Nephron progenitor cell (in vitro differentiated cells): Measurements from ENCODE around the gene ZBTB20.

Experiments
- DNase-seq: peaks from one replicate; pipeline ENCODE4 v3.0.0; 2021
- H3K27ac Mint-ChIP-seq: 2 replicates; pipeline ENCODE4 v1.8.0; 2021; ENCODE audit warnings: mild to moderate bottlenecking, moderate library complexity, mixed read lengths
- H3K27me3 Mint-ChIP-seq: 2 replicates; pipeline ENCODE4 v1.8.0; 2021; ENCODE audit warnings: mild to moderate bottlenecking, low read depth, mixed read lengths; ENCODE audit not compliant: poor library complexity
- H3K36me3 Mint-ChIP-seq: 2 replicates; pipeline ENCODE4 v1.8.0; 2021; ENCODE audit warnings: low read depth, mixed read lengths
- H3K4me1 Mint-ChIP-seq: 2 replicates; pipeline ENCODE4 v1.8.0; 2021; ENCODE audit warnings: mixed read lengths
- H3K4me3 Mint-ChIP-seq: 2 replicates; pipeline ENCODE4 v1.8.0; 2021; ENCODE audit warnings: mild to moderate bottlenecking, moderate library complexity, mixed read lengths
- H3K9me3 Mint-ChIP-seq: 2 replicates; pipeline ENCODE4 v1.8.0; 2021; ENCODE audit warnings: mild to moderate bottlenecking, moderate library complexity, mixed read lengths
- CTCF ChIP-seq: fragments of 200-600 bp; sonication (generic); IDR thresholded peaks from 2 replicates; pipeline ENCODE4 v1.5.0; 2021; ENCODE audit warnings: antibody characterized with exemption

ZBTB20 gene

GRCh38 chr3:114850898-114851297 is 296.2 kb downstream of the ZBTB20 start:
- H3K36me3 Mint-ChIP-seq, result no peaks in the 10 kb centered on the region
- no peak for DNase-seq
- no peak for TF ChIP-seq CTCF

GRCh38 chr3:114848643-114849350 is 298.3 kb downstream of the ZBTB20 start:
- TF ChIP-seq CTCF, result no peak
- H3K27me3 Mint-ChIP-seq, result peaks cover 3% of the 10 kb centered on the region
- DNase-seq, result no peak
- H3K36me3 Mint-ChIP-seq, result no peaks in the 10 kb centered on the region
- no peaks in the 10 kb centered on the region for H3K4me1 Mint-ChIP-seq
- no peak overlapping the region for H3K4me3 Mint-ChIP-seq
- no peaks in the 10 kb centered on the region for H3K9me3 Mint-ChIP-seq
- no peak overlapping the region for H3K27ac Mint-ChIP-seq

More at GRCh38 chr3:114850898-114851297, 296.2 kb downstream of the ZBTB20 start:
- no peaks in the 10 kb centered on the region for H3K9me3 Mint-ChIP-seq
- H3K27ac Mint-ChIP-seq, result no peak overlapping the region
- H3K4me3 Mint-ChIP-seq, result no peak overlapping the region
- H3K27me3 Mint-ChIP-seq, result peaks cover 3% of the 10 kb centered on the region
- no peaks in the 10 kb centered on the region for H3K4me1 Mint-ChIP-seq

DNA sequence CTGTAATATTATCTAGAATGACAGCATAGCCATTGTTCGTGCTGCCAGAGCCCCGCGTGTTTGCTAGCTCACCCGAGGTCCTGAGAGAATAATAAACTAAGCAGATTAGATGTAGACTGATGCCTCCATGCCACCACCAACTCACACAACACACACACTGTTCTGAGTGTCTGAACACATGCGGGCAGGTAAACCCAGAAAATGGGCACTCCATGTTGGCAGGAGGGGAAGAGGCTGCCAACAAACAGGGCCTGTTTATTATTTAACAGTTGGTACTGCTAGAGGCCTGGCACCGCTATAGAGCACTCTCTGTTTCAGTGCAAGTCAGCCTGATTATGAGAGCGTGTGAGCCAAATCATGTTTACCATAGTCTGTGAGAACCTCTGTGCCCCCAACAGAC is 299.0 kb downstream of the ZBTB20 start:
- H3K27me3 Mint-ChIP-seq, result peaks cover 3% of the 10 kb centered on the region
- no peak for TF ChIP-seq CTCF
- no peak overlapping the region for H3K27ac Mint-ChIP-seq
- no peaks in the 10 kb centered on the region for H3K4me1 Mint-ChIP-seq
- no peak for DNase-seq
- no peaks in the 10 kb centered on the region for H3K36me3 Mint-ChIP-seq
- H3K4me3 Mint-ChIP-seq, result no peak overlapping the region
- H3K9me3 Mint-ChIP-seq, result no peaks in the 10 kb centered on the region

GRCh38 chr3:114847564-114847963 is 299.5 kb downstream of the ZBTB20 start:
- no peaks in the 10 kb centered on the region for H3K9me3 Mint-ChIP-seq
- no peaks in the 10 kb centered on the region for H3K4me1 Mint-ChIP-seq
- TF ChIP-seq CTCF, result no peak
- no peak overlapping the region for H3K4me3 Mint-ChIP-seq
- H3K27me3 Mint-ChIP-seq, result peaks cover 3% of the 10 kb centered on the region
- no peak overlapping the region for H3K27ac Mint-ChIP-seq
- no peaks in the 10 kb centered on the region for H3K36me3 Mint-ChIP-seq
- DNase-seq, result no peak

DNA sequence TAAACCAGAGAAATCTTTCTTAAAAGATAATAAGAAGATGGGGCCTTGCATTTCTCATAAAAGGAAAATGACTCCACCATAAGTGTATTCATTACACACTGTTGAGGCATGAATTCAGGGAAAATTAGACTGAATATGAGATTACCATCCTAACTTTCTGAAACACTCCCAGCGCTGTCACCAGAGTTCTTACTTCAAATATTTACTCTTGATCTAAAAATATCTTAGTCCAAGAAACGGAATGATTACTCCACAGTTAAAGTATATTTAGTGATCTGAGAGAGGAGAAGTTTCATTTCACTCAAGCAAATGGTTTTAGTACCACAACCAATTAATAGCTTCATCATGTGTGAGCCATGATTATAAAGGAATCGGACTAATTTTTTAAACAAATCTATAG is 300.3 kb downstream of the ZBTB20 start:
- Mint-ChIP-seq H3K4me3 (no peak overlapping the region), H3K9me3 (no peaks in the 10 kb centered on the region), H3K27ac (no peak overlapping the region), H3K36me3 (no peaks in the 10 kb centered on the region), H3K27me3 (peaks cover 3% of the 10 kb centered on the region), H3K4me1 (no peaks in the 10 kb centered on the region)
- no peak for DNase-seq
- TF ChIP-seq CTCF, result no peak

GRCh38 chr3:114846252-114846651 is 300.8 kb downstream of the ZBTB20 start:
- Mint-ChIP-seq H3K27ac (no peak overlapping the region), H3K27me3 (peaks cover 3% of the 10 kb centered on the region), H3K36me3 (no peaks in the 10 kb centered on the region), H3K4me1 (no peaks in the 10 kb centered on the region), H3K4me3 (no peak overlapping the region), H3K9me3 (no peaks in the 10 kb centered on the region)
- TF ChIP-seq CTCF, result no peak
- no peak for DNase-seq
